IMR-90 (cell line): ENCODE data around the gene USP12.

Source experiments
- POLR2A ChIP-seq: IDR thresholded peaks from 2 replicates; pipeline ENCODE4 v1.6.1; 2012; ENCODE audit warnings: mild to moderate bottlenecking, low read depth, low read length
- SMC3 ChIP-seq: fragments of 150-350 bp; IDR thresholded peaks from 2 replicates; pipeline ENCODE4 v1.6.1; 2016; ENCODE audit warnings: low read depth, mild to moderate bottlenecking, antibody characterized with exemption, low read length, moderate library complexity

DNA sequence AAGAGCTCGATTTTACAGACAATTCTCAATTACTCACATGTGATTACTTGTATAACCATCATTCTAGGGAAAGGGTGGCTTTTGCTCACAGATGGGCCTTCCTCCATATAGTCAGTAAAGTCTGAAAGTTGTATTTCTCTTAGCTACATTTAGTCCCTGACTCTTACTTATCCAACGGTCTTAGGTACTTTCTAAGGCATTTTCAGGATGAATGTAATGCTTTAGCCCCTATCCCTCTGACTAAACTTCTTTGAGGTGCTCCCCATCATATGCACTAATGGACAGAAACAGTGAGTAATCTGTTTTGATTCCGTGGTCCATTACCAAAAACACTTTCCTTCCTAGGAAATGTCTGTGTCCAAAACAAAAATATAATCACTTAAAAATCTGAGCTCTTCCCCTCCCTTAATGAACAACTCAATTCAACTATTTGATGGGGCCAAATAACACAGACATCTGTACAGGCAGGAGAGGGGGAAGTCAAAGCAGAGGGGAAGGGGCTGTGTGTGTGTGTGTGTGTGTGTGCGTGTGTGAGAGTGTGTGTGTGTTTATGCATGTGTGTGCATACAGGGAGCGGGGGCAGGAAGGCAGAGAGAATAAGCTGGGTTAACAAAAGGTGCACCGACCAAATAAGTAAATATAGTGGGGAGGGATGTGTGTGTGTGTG lies 84.9 kb downstream of the USP12 start:
- TF ChIP-seq POLR2A (no peak), SMC3 (no peak)
